GM19025 (cell line): ENCODE measurements around the gene CRADD.
"Not testable (repeated sequence)": the region's sequence is repeated elsewhere in the genome, so short reads cannot be mapped to it uniquely, and the experiment has no call there.

Experiments
- ATAC-seq: cut with Tn5 transposase; IDR thresholded peaks from one replicate; pipeline ENCODE4 v1.9.1; 2021; ENCODE audit warnings: mild to moderate bottlenecking, low read depth, moderate library complexity; ENCODE audit not compliant: unreplicated experiment

The CRADD gene

GRCh38 chr12:93677195-93678064, at the start of gene CRADD:
CRADD (plus strand) TSS chr12:93677375.
- peak; percentile 87 for ATAC-seq

- no peak for ATAC-seq
Observed at GRCh38 chr12:93632383-93632782, 44.8 kb upstream of the CRADD start.

GRCh38 chr12:93634416-93634815, 42.8 kb upstream of the CRADD start:
- ATAC-seq, result no peak

GRCh38 chr12:93636708-93637107, 40.5 kb upstream of the CRADD start:
- ATAC-seq, result no peak

- no peak for ATAC-seq
Observed at GRCh38 chr12:93638095-93638494, 39.1 kb upstream of the CRADD start.

GRCh38 chr12:93638954-93639353, 38.2 kb upstream of the CRADD start:
- no peak for ATAC-seq

- no peak for ATAC-seq
Observed at GRCh38 chr12:93639406-93639805, 37.8 kb upstream of the CRADD start.

GRCh38 chr12:93641380-93641779, 35.8 kb upstream of the CRADD start:
- ATAC-seq, result not testable (repeated sequence)

- no peak for ATAC-seq
Observed at GRCh38 chr12:93642751-93643150, 34.4 kb upstream of the CRADD start.

- no peak for ATAC-seq
Observed at GRCh38 chr12:93645702-93646101, 31.5 kb upstream of the CRADD start.

GRCh38 chr12:93650626-93651025, 26.5 kb upstream of the CRADD start:
- ATAC-seq, result no peak

- ATAC-seq, result no peak
Observed at GRCh38 chr12:93653079-93653478, 24.1 kb upstream of the CRADD start.

- no peak for ATAC-seq
Observed at GRCh38 chr12:93653712-93654111, 23.5 kb upstream of the CRADD start.

- ATAC-seq, result no peak
Observed at GRCh38 chr12:93654421-93654820, 22.8 kb upstream of the CRADD start.

- no peak for ATAC-seq
Observed at GRCh38 chr12:93657071-93657470, 20.1 kb upstream of the CRADD start.

- no peak for ATAC-seq
Observed at GRCh38 chr12:93661021-93661420, 16.2 kb upstream of the CRADD start.

GRCh38 chr12:93663006-93663728, 14.0 kb upstream of the CRADD start:
- ATAC-seq, result no peak

GRCh38 chr12:93663729-93664084, 13.5 kb upstream of the CRADD start:
- no peak for ATAC-seq

GRCh38 chr12:93664573-93665138, 12.5 kb upstream of the CRADD start:
- ATAC-seq, result no peak

- ATAC-seq, result no peak
Observed at GRCh38 chr12:93667672-93668071, 9.5 kb upstream of the CRADD start.

- ATAC-seq, result peak; percentile 68
Observed at GRCh38 chr12:93668919-93669418, 8.2 kb upstream of the CRADD start.
